GM23248 (cell line): ENCODE data around the gene CYP11A1. TPM values are rescaled to one million over a fixed set of nuclear protein-coding genes. Genes with fewer than 3 reads are reported as not detected.

Source experiments
- DNase-seq: peaks from one replicate; pipeline ENCODE4 v3.0.0-alpha.2; 2015
- H2AFZ ChIP-seq: fragments of 200-600 bp; sonication (generic); 2 replicates; pipeline ENCODE4 v1.6.1; 2016; ENCODE audit warnings: antibody characterized with exemption
- H3F3A ChIP-seq: fragments of 200-600 bp; sonication (generic); 2 replicates; pipeline ENCODE4 v1.6.1; 2016; ENCODE audit warnings: mild to moderate bottlenecking, antibody characterized with exemption, mixed run types; ENCODE audit not compliant: insufficient read depth
- H3K27ac ChIP-seq: fragments of 200-600 bp; sonication (generic); 2 replicates; pipeline ENCODE4 v1.5.1; 2016; ENCODE audit warnings: mild to moderate bottlenecking
- H3K27me3 ChIP-seq: fragments of 200-600 bp; sonication (generic); replicated peaks from 2 replicates; pipeline ENCODE4 v1.6.1; 2016; ENCODE audit warnings: mild to moderate bottlenecking; ENCODE audit not compliant: insufficient read depth
- H3K36me3 ChIP-seq: fragments of 200-600 bp; sonication (generic); 2 replicates; pipeline ENCODE4 v1.6.1; 2016; ENCODE audit warnings: low read depth, mild to moderate bottlenecking
- H3K4me1 ChIP-seq: fragments of 200-600 bp; sonication (generic); 2 replicates; pipeline ENCODE4 v1.6.1; 2016; ENCODE audit warnings: mild to moderate bottlenecking; ENCODE audit not compliant: insufficient read depth
- H3K4me2 ChIP-seq: fragments of 200-600 bp; sonication (generic); one replicate; pipeline ENCODE4 v1.6.1; 2016; ENCODE audit warnings: mild to moderate bottlenecking; ENCODE audit not compliant: unreplicated experiment
- H3K4me3 ChIP-seq: fragments of 200-600 bp; sonication (generic); 2 replicates; pipeline ENCODE4 v1.5.1; 2016; ENCODE audit warnings: mild to moderate bottlenecking
- H3K79me2 ChIP-seq: fragments of 200-600 bp; sonication (generic); 2 replicates; pipeline ENCODE4 v1.6.1; 2016; ENCODE audit warnings: mild to moderate bottlenecking; ENCODE audit not compliant: insufficient read depth
- H3K9ac ChIP-seq: fragments of 200-600 bp; sonication (generic); 2 replicates; pipeline ENCODE4 v1.6.1; 2016; ENCODE audit warnings: mild to moderate bottlenecking
- H3K9me2 ChIP-seq: fragments of 200-600 bp; sonication (generic); 2 replicates; pipeline ENCODE4 v1.6.1; 2016; ENCODE audit warnings: mixed run types, mild to moderate bottlenecking, moderate library complexity; ENCODE audit not compliant: insufficient read depth
- H3K9me3 ChIP-seq: fragments of 200-600 bp; sonication (generic); one replicate; pipeline ENCODE4 v1.6.1; 2017; ENCODE audit warnings: low read depth
- H4K20me1 ChIP-seq: fragments of 200-600 bp; sonication (generic); 2 replicates; pipeline ENCODE4 v1.6.0; 2016; ENCODE audit not compliant: insufficient read depth
- EZH2 ChIP-seq: fragments of 200-600 bp; sonication (generic); IDR thresholded peaks from 2 replicates; pipeline ENCODE4 v1.6.1; 2018; ENCODE audit warnings: antibody characterized with exemption, mild to moderate bottlenecking; ENCODE audit not compliant: insufficient read depth, poor library complexity, severe bottlenecking
- EZH2phosphoT487 ChIP-seq: fragments of 200-600 bp; sonication (generic); IDR thresholded peaks from 2 replicates; pipeline ENCODE4 v1.6.1; 2018; ENCODE audit warnings: antibody characterized with exemption, moderate library complexity, mild to moderate bottlenecking, low read depth; ENCODE audit not compliant: insufficient read depth
- WGBS, 2 experiments: methylation state at CpG; one replicate each; pipeline ENCODE4 v1.1.6; 2015 to 2017; ENCODE audit warnings: low lambda C conversion rate in 2 of 2, low coverage in 1 of 2; ENCODE audit errors: missing lambda C conversion rate in 2 of 2; 5-methylcytosine and 5-hydroxymethylcytosine counted together
- in situ Hi-C: fragments of 300-500 bp; cut with MboI; formaldehyde crosslinking; loops from 2 replicates; pipeline ENCODE4 v1.15.0; 2020
- microRNA-seq: library from miRNA; unstranded; fragments of <30 nt; microRNA quantifications from one replicate; pipeline ENCODE4, GENCODE V29; 2016; ENCODE audit warnings: borderline number of aligned reads
- polyA plus RNA-seq: library from polyadenylated mRNA; unstranded; fragments of >200 nt; fragmentation: Nextera tagmentation; extraction: Ambion mirVana; gene quantifications from 2 replicates; pipeline ENCODE4 v1.2.1, GENCODE V29; 2016
- small RNA-seq: library from RNA; depleted of rRNA; stranded (forward); fragments of <200 nt; gene quantifications from one replicate; pipeline ENCODE3, GENCODE V24; 2014; ENCODE audit warnings: low read depth, low replicate concordance
- total RNA-seq: library from RNA; depleted of rRNA; stranded (reverse); fragments of >200 nt; shearing (Covaris generic); gene quantifications from 2 replicates; pipeline ENCODE4 v1.2.3, GENCODE V29; 2014; rRNA removed

The CYP11A1 gene
- total and polyA plus RNA-seq, 2 experiments from 2014 or later: 0.32 to 1.2 TPM

- Histone ChIP-seq H3K4me2 (no peak overlapping the region), H2AFZ (no peak overlapping the region)
Measured at GRCh38 chr15:74291101-74292071, 76.1 kb downstream of the CYP11A1 start.

GRCh38 chr15:74290645-74291044 is 76.8 kb downstream of the CYP11A1 start:
- H3F3A ChIP-seq: no peaks in the 10 kb centered on the region
- peaks cover 8% of the 10 kb centered on the region; the same call in 1 of the 2 replicates for H3K27me3 ChIP-seq
- H3K36me3 ChIP-seq: no peaks in the 10 kb centered on the region
- H3K4me1 ChIP-seq: peaks cover 5% of the 10 kb centered on the region; the same call in 1 of the 2 replicates
- no peak overlapping the region for H3K27ac ChIP-seq
- no peaks in the 10 kb centered on the region for H4K20me1 ChIP-seq
- no peaks in the 10 kb centered on the region for H3K9me2 ChIP-seq
- H3K4me2 ChIP-seq: no peak overlapping the region
- no peak overlapping the region for H3K4me3 ChIP-seq
- no peaks in the 10 kb centered on the region for H3K79me2 ChIP-seq
- DNase-seq: no peak
- H2AFZ ChIP-seq: no peak overlapping the region
- TF ChIP-seq EZH2 (no peak), EZH2phosphoT487 (no peak)
- no peaks in the 10 kb centered on the region for H3K9me3 ChIP-seq
- in situ Hi-C loops: no loop called here
- H3K9ac ChIP-seq: no peak overlapping the region

More at GRCh38 chr15:74291101-74292071, 76.1 kb downstream of the CYP11A1 start:
- Histone ChIP-seq H3K79me2 (no peaks in the 10 kb centered on the region), H3K4me3 (no peak overlapping the region), H3K4me1 (peaks cover 5% of the 10 kb centered on the region; the same call in 1 of the 2 replicates), H3K9ac (no peak overlapping the region), H3F3A (no peaks in the 10 kb centered on the region), H3K9me3 (no peaks in the 10 kb centered on the region), H3K27ac (no peak overlapping the region), H3K27me3 (peaks cover under 1% of the 10 kb centered on the region; the same call in 1 of the 2 replicates), H4K20me1 (no peaks in the 10 kb centered on the region), H3K9me2 (no peaks in the 10 kb centered on the region), H3K36me3 (no peaks in the 10 kb centered on the region)
- in situ Hi-C loops: no loop called here
- TF ChIP-seq EZH2phosphoT487 (no peak), EZH2 (no peak)
- WGBS, 2 experiments: 9 to 11% methylated on average over 20 of the region's 20 CpGs
- peak; percentile 84 for DNase-seq

DNA sequence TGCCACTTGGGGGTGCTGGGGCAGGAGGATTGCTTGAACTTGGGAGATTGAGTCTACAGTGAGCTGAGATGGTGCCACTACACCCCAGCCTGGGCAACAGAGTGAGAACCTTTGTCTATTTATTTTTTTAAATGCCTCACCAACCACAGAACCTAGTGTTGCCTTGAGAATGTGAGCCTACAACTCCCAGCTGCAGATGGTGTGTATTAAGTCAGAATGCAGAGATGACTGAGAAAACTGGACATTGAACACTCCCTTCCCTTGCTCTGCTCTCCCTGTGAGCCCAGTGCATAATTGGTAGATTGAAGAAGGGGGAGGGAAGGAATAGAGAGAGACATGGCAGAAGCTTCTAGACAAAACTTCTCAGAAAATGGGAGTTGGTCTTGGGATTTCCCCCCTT is 77.8 kb downstream of the CYP11A1 start:
- Histone ChIP-seq H3F3A (no peaks in the 10 kb centered on the region), H2AFZ (no peak overlapping the region), H3K9me3 (no peaks in the 10 kb centered on the region), H3K4me1 (peaks cover 5% of the 10 kb centered on the region; the same call in 1 of the 2 replicates), H3K9me2 (no peaks in the 10 kb centered on the region), H3K27me3 (peaks cover 15% of the 10 kb centered on the region), H3K9ac (no peak overlapping the region), H3K4me2 (no peak overlapping the region), H3K79me2 (no peaks in the 10 kb centered on the region), H3K36me3 (no peaks in the 10 kb centered on the region), H3K4me3 (no peak overlapping the region), H3K27ac (no peak overlapping the region), H4K20me1 (no peaks in the 10 kb centered on the region)
- DNase-seq: no peak
- in situ Hi-C loops: no loop called here
- TF ChIP-seq EZH2 (no peak), EZH2phosphoT487 (no peak)

Small RNA genes within 50 kb of the gene (microRNA-seq; reads per million reads assigned to microRNA genes)
- 2.6 reads per million for gene MIR6881

Small RNA genes within 50 kb of the gene (small RNA-seq; reads per million reads assigned to genes)
- not detected for gene MIR6881

Other genes with a start within 250 kb of the CYP11A1 start
- not detected in 2 replicates for gene ISLR2, start 237.1 kb downstream of the CYP11A1 start, total RNA-seq
- 0.20 TPM in 1 of 2 replicates, not detected in the other for gene ISLR2, start 237.1 kb downstream of the CYP11A1 start, polyA plus RNA-seq
- 110 and 127 TPM in 2 replicates for gene ISLR, start 193.9 kb downstream of the CYP11A1 start, total RNA-seq
- gene ISLR, start 193.9 kb downstream of the CYP11A1 start, polyA plus RNA-seq: 124 and 125 TPM in 2 replicates
- not detected in 2 replicates for gene STRA6, start 164.9 kb downstream of the CYP11A1 start, total RNA-seq
- 0.22 TPM in 1 of 2 replicates, not detected in the other for gene STRA6, start 164.9 kb downstream of the CYP11A1 start, polyA plus RNA-seq
- gene CCDC33, start 131.3 kb downstream of the CYP11A1 start, total RNA-seq: not detected in 2 replicates
- not detected in 2 replicates for gene CCDC33, start 131.3 kb downstream of the CYP11A1 start, polyA plus RNA-seq
- 132 and 151 TPM in 2 replicates for gene SEMA7A, start 66.3 kb upstream of the CYP11A1 start, total RNA-seq
- 41.2 and 42.3 TPM in 2 replicates for gene SEMA7A, start 66.3 kb upstream of the CYP11A1 start, polyA plus RNA-seq
- gene UBL7, start 93.5 kb upstream of the CYP11A1 start, total RNA-seq: 70.4 and 74.2 TPM in 2 replicates
- gene UBL7, start 93.5 kb upstream of the CYP11A1 start, polyA plus RNA-seq: 78.6 and 79.1 TPM in 2 replicates
- 2.3 and 4.9 TPM in 2 replicates for gene ARID3B, start 173.6 kb upstream of the CYP11A1 start, total RNA-seq
- gene ARID3B, start 173.6 kb upstream of the CYP11A1 start, polyA plus RNA-seq: 2.1 and 2.4 TPM in 2 replicates
- gene CLK3, start 248.2 kb upstream of the CYP11A1 start, total RNA-seq: 67.2 and 67.9 TPM in 2 replicates
- 40.4 and 41.9 TPM in 2 replicates for gene CLK3, start 248.2 kb upstream of the CYP11A1 start, polyA plus RNA-seq